WTC11 (cell line): ENCODE data around the gene PPM1L. TPM values are rescaled to one million over a fixed set of nuclear protein-coding genes. Genes with fewer than 3 reads are reported as not detected.

Experiments used
- ATAC-seq: fragments of 200-7000 bp; cut with Tn5 transposase; 2 replicates; pipeline ENCODE4 v1.10.0; 2021; ENCODE audit warnings: mild to moderate bottlenecking, moderate library complexity
- CTCF ChIA-PET: fragments of 300-600 bp; sonication (Branson Sonifier 250); formaldehyde crosslinking; loops from one replicate; lab custom pipeline; 2021; ENCODE audit warnings: antibody characterized with exemption; lab: Charles Lee
- POLR2A ChIA-PET: fragments of 350-600 bp; sonication (Branson Sonifier 250); formaldehyde crosslinking; loops from one replicate; lab custom pipeline; 2021; ENCODE audit warnings: antibody characterized with exemption; lab: Charles Lee
- DNase-seq: peaks from one replicate; pipeline ENCODE4 v3.0.0; 2021; ENCODE audit warnings: low spot score
- H3K27ac Mint-ChIP-seq: 2 replicates; pipeline ENCODE4 v1.8.0; 2021; ENCODE audit warnings: mixed read lengths
- H3K27me3 Mint-ChIP-seq: 2 replicates; pipeline ENCODE4 v1.8.0; 2021; ENCODE audit warnings: low read depth, mild to moderate bottlenecking, moderate library complexity, mixed read lengths
- H3K36me3 Mint-ChIP-seq: 2 replicates; pipeline ENCODE4 v1.8.0; 2021; ENCODE audit warnings: mixed read lengths
- H3K4me1 Mint-ChIP-seq: 2 replicates; pipeline ENCODE4 v1.8.0; 2022; ENCODE audit warnings: mixed read lengths
- H3K4me3 Mint-ChIP-seq: 2 replicates; pipeline ENCODE4 v1.8.0; 2021; ENCODE audit warnings: mild to moderate bottlenecking, moderate library complexity, mixed read lengths
- H3K9me3 Mint-ChIP-seq: 2 replicates; pipeline ENCODE4 v1.8.0; 2021; ENCODE audit warnings: mixed read lengths
- FOXJ3 ChIP-seq: sonication (generic); formaldehyde crosslinking; IDR thresholded peaks from 2 replicates; pipeline ENCODE4 v1.9.0; 2021; ENCODE audit warnings: missing genetic modification reagents, mild to moderate bottlenecking, borderline replicate concordance
- MYBL2 ChIP-seq: sonication (generic); formaldehyde crosslinking; IDR thresholded peaks from 2 replicates; pipeline ENCODE4 v1.8.1; 2023; ENCODE audit warnings: mild to moderate bottlenecking, moderate library complexity, missing genetic modification reagents
- SMAD4 ChIP-seq: sonication (generic); formaldehyde crosslinking; IDR thresholded peaks from 2 replicates; pipeline ENCODE4 v1.8.0; 2022; ENCODE audit warnings: mild to moderate bottlenecking, missing genetic modification reagents
- SP1 ChIP-seq: sonication (generic); formaldehyde crosslinking; conservative IDR thresholded peaks from 2 replicates; pipeline ENCODE4 v1.8.1; 2022; ENCODE audit warnings: missing genetic modification reagents
- TCF7 ChIP-seq: sonication (generic); formaldehyde crosslinking; IDR thresholded peaks from 2 replicates; pipeline ENCODE4 v1.8.0; 2022; ENCODE audit warnings: mild to moderate bottlenecking, low read depth, missing genetic modification reagents, moderate library complexity
- TEAD1 ChIP-seq: sonication (generic); formaldehyde crosslinking; IDR thresholded peaks from 2 replicates; pipeline ENCODE4 v1.8.0; 2022; ENCODE audit warnings: mild to moderate bottlenecking, missing genetic modification reagents
- ZNF121 ChIP-seq: sonication (generic); formaldehyde crosslinking; IDR thresholded peaks from 2 replicates; pipeline ENCODE4 v1.8.0; 2023; ENCODE audit warnings: missing genetic modification reagents
- ZNF317 ChIP-seq: sonication (generic); formaldehyde crosslinking; IDR thresholded peaks from 2 replicates; pipeline ENCODE4 v1.8.1; 2023; ENCODE audit warnings: low read depth, mild to moderate bottlenecking, moderate library complexity, missing genetic modification reagents, borderline replicate concordance
- ZNF423 ChIP-seq: fragments of 250-450 bp; sonication (Bioruptor Pico); IDR thresholded peaks from 2 replicates; pipeline ENCODE4 v2.1.2; 2022; ENCODE audit warnings: mild to moderate bottlenecking, moderate library complexity
- total RNA-seq: library from RNA; stranded (reverse); gene quantifications from 3 replicates; pipeline ENCODE4 v1.2.3, GENCODE V29; 2021
- TF ChIP-seq, protein P1 (sequence below): sonication (generic); formaldehyde crosslinking; IDR thresholded peaks from 2 replicates; pipeline ENCODE4 v1.8.0; 2022; ENCODE audit warnings: missing genetic modification reagents
- TF ChIP-seq, protein P2 (sequence below): fragments of 250-450 bp; sonication (Bioruptor Pico); IDR thresholded peaks from 2 replicates; pipeline ENCODE4 v1.9.0; 2021; ENCODE audit warnings: mild to moderate bottlenecking
- TF ChIP-seq, protein P3 (sequence below): fragments of 250-450 bp; sonication (Bioruptor Pico); IDR thresholded peaks from 2 replicates; pipeline ENCODE4 v1.9.0; 2021; ENCODE audit warnings: moderate library complexity, mild to moderate bottlenecking, inconsistent platforms, borderline replicate concordance
- TF ChIP-seq, protein P4 (sequence below): sonication (generic); formaldehyde crosslinking; IDR thresholded peaks from 2 replicates; pipeline ENCODE4 v1.8.0; 2022; ENCODE audit warnings: mild to moderate bottlenecking, missing genetic modification reagents
- TF ChIP-seq, protein P5 (sequence below): sonication (generic); formaldehyde crosslinking; IDR thresholded peaks from 2 replicates; pipeline ENCODE4 v1.8.1; 2023; ENCODE audit warnings: mild to moderate bottlenecking, missing genetic modification reagents
- TF ChIP-seq, protein P6 (sequence below): sonication (generic); formaldehyde crosslinking; IDR thresholded peaks from 2 replicates; pipeline ENCODE4 v1.8.1; 2022; ENCODE audit warnings: mild to moderate bottlenecking, missing genetic modification reagents, moderate library complexity, borderline replicate concordance
- TF ChIP-seq, protein P7 (sequence below): fragments of 250-450 bp; sonication (Bioruptor Pico); IDR thresholded peaks from 2 replicates; pipeline ENCODE4 v1.9.0; 2021; ENCODE audit warnings: mild to moderate bottlenecking, borderline replicate concordance
- TF ChIP-seq, protein P8 (sequence below): sonication (generic); formaldehyde crosslinking; IDR thresholded peaks from 2 replicates; pipeline ENCODE4 v1.8.0; 2022; ENCODE audit warnings: mild to moderate bottlenecking, missing genetic modification reagents

Gene PPM1L
- total RNA-seq, 1 experiment from 2014 or later = 18.1 TPM

DNA sequence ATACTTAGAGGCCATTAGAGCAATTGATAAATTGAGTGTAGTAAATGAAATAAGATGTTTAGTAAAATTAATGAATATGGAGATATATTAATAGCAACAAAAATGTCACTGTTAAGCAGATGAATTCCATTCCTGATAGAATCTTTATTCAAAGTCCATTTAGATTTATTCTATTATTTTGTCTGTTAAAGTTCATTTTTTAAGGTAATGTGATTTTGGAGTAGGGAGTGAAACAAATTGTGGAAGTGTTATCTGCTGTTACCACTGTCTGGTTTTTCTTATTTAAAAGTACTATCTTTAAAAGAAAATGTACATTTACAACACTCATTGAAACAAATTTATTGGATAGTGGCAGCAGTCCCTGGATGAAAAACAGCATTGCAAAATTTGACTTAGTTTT lies 70.4 kb downstream of the PPM1L start:
- Mint-ChIP-seq H3K27ac (no peak overlapping the region), H3K36me3 (no peaks in the 10 kb centered on the region), H3K4me1 (peaks cover 24% of the 10 kb centered on the region), H3K27me3 (no peaks in the 10 kb centered on the region), H3K4me3 (no peak overlapping the region), H3K9me3 (no peaks in the 10 kb centered on the region)
- POLR2A ChIA-PET = no interaction called here
- DNase-seq (no peak), ATAC-seq (no peak)
- CTCF ChIA-PET = no interaction called here
- no peak for TF ChIP-seq FOXJ3 (CRISPR knock-in tag)
- TF ChIP-seq, protein P1, sequence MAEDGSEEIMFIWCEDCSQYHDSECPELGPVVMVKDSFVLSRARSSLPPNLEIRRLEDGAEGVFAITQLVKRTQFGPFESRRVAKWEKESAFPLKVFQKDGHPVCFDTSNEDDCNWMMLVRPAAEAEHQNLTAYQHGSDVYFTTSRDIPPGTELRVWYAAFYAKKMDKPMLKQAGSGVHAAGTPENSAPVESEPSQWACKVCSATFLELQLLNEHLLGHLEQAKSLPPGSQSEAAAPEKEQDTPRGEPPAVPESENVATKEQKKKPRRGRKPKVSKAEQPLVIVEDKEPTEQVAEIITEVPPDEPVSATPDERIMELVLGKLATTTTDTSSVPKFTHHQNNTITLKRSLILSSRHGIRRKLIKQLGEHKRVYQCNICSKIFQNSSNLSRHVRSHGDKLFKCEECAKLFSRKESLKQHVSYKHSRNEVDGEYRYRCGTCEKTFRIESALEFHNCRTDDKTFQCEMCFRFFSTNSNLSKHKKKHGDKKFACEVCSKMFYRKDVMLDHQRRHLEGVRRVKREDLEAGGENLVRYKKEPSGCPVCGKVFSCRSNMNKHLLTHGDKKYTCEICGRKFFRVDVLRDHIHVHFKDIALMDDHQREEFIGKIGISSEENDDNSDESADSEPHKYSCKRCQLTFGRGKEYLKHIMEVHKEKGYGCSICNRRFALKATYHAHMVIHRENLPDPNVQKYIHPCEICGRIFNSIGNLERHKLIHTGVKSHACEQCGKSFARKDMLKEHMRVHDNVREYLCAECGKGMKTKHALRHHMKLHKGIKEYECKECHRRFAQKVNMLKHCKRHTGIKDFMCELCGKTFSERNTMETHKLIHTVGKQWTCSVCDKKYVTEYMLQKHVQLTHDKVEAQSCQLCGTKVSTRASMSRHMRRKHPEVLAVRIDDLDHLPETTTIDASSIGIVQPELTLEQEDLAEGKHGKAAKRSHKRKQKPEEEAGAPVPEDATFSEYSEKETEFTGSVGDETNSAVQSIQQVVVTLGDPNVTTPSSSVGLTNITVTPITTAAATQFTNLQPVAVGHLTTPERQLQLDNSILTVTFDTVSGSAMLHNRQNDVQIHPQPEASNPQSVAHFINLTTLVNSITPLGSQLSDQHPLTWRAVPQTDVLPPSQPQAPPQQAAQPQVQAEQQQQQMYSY (CRISPR knock-in tag) = no peak
- TF ChIP-seq TEAD1 (CRISPR knock-in tag) = no peak
- TF ChIP-seq ZNF423 (CRISPR knock-in tag) = no peak
- TF ChIP-seq, protein P2, sequence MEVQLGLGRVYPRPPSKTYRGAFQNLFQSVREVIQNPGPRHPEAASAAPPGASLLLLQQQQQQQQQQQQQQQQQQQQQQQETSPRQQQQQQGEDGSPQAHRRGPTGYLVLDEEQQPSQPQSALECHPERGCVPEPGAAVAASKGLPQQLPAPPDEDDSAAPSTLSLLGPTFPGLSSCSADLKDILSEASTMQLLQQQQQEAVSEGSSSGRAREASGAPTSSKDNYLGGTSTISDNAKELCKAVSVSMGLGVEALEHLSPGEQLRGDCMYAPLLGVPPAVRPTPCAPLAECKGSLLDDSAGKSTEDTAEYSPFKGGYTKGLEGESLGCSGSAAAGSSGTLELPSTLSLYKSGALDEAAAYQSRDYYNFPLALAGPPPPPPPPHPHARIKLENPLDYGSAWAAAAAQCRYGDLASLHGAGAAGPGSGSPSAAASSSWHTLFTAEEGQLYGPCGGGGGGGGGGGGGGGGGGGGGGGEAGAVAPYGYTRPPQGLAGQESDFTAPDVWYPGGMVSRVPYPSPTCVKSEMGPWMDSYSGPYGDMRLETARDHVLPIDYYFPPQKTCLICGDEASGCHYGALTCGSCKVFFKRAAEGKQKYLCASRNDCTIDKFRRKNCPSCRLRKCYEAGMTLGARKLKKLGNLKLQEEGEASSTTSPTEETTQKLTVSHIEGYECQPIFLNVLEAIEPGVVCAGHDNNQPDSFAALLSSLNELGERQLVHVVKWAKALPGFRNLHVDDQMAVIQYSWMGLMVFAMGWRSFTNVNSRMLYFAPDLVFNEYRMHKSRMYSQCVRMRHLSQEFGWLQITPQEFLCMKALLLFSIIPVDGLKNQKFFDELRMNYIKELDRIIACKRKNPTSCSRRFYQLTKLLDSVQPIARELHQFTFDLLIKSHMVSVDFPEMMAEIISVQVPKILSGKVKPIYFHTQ (CRISPR knock-in tag) = no peak
- TF ChIP-seq, protein P3, sequence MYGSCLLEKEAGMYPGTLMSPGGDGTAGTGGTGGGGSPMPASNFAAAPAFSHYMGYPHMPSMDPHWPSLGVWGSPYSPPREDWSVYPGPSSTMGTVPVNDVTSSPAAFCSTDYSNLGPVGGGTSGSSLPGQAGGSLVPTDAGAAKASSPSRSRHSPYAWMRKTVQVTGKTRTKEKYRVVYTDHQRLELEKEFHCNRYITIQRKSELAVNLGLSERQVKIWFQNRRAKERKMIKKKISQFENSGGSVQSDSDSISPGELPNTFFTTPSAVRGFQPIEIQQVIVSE (CRISPR knock-in tag) = no peak
- TF ChIP-seq ZNF317 (CRISPR knock-in tag) = no peak
- TF ChIP-seq, protein P4, sequence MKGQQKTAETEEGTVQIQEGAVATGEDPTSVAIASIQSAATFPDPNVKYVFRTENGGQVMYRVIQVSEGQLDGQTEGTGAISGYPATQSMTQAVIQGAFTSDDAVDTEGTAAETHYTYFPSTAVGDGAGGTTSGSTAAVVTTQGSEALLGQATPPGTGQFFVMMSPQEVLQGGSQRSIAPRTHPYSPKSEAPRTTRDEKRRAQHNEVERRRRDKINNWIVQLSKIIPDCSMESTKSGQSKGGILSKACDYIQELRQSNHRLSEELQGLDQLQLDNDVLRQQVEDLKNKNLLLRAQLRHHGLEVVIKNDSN (CRISPR knock-in tag) = no peak
- TF ChIP-seq SMAD4 (CRISPR knock-in tag) = no peak
- TF ChIP-seq MYBL2 (CRISPR knock-in tag) = no peak
- TF ChIP-seq TCF7 (CRISPR knock-in tag) = no peak

DNA sequence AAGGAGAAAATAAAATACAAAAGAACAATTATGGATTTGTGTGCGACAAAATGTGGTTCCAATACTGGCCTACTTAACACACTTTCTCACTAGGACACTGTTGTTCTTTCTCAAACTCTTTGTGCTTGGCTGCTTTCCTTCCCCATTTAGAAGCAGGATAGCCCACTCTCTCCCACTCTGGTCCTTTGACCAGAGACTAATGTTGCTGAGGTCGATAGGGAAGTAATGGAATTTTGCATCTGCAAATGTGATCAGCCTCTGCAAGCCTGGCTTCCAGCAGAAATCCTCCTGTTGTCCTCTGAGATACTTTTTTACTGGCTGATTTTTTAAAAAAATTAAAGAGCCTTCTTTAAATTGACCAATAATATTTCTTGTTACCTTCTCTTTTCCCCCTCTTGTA lies 71.0 kb downstream of the PPM1L start:
- ChIA-PET POLR2A (no interaction called here), CTCF (no interaction called here)
- TF ChIP-seq, protein P5, sequence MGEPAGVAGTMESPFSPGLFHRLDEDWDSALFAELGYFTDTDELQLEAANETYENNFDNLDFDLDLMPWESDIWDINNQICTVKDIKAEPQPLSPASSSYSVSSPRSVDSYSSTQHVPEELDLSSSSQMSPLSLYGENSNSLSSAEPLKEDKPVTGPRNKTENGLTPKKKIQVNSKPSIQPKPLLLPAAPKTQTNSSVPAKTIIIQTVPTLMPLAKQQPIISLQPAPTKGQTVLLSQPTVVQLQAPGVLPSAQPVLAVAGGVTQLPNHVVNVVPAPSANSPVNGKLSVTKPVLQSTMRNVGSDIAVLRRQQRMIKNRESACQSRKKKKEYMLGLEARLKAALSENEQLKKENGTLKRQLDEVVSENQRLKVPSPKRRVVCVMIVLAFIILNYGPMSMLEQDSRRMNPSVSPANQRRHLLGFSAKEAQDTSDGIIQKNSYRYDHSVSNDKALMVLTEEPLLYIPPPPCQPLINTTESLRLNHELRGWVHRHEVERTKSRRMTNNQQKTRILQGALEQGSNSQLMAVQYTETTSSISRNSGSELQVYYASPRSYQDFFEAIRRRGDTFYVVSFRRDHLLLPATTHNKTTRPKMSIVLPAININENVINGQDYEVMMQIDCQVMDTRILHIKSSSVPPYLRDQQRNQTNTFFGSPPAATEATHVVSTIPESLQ (CRISPR knock-in tag) = no peak
- TF ChIP-seq, protein P6, sequence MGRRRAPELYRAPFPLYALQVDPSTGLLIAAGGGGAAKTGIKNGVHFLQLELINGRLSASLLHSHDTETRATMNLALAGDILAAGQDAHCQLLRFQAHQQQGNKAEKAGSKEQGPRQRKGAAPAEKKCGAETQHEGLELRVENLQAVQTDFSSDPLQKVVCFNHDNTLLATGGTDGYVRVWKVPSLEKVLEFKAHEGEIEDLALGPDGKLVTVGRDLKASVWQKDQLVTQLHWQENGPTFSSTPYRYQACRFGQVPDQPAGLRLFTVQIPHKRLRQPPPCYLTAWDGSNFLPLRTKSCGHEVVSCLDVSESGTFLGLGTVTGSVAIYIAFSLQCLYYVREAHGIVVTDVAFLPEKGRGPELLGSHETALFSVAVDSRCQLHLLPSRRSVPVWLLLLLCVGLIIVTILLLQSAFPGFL (CRISPR knock-in tag) = no peak
- TF ChIP-seq SP1 (CRISPR knock-in tag) (no peak), ZNF121 (no peak)
- TF ChIP-seq, protein P7, sequence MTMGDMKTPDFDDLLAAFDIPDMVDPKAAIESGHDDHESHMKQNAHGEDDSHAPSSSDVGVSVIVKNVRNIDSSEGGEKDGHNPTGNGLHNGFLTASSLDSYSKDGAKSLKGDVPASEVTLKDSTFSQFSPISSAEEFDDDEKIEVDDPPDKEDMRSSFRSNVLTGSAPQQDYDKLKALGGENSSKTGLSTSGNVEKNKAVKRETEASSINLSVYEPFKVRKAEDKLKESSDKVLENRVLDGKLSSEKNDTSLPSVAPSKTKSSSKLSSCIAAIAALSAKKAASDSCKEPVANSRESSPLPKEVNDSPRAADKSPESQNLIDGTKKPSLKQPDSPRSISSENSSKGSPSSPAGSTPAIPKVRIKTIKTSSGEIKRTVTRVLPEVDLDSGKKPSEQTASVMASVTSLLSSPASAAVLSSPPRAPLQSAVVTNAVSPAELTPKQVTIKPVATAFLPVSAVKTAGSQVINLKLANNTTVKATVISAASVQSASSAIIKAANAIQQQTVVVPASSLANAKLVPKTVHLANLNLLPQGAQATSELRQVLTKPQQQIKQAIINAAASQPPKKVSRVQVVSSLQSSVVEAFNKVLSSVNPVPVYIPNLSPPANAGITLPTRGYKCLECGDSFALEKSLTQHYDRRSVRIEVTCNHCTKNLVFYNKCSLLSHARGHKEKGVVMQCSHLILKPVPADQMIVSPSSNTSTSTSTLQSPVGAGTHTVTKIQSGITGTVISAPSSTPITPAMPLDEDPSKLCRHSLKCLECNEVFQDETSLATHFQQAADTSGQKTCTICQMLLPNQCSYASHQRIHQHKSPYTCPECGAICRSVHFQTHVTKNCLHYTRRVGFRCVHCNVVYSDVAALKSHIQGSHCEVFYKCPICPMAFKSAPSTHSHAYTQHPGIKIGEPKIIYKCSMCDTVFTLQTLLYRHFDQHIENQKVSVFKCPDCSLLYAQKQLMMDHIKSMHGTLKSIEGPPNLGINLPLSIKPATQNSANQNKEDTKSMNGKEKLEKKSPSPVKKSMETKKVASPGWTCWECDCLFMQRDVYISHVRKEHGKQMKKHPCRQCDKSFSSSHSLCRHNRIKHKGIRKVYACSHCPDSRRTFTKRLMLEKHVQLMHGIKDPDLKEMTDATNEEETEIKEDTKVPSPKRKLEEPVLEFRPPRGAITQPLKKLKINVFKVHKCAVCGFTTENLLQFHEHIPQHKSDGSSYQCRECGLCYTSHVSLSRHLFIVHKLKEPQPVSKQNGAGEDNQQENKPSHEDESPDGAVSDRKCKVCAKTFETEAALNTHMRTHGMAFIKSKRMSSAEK (CRISPR knock-in tag) = no peak
- TF ChIP-seq, protein P8, sequence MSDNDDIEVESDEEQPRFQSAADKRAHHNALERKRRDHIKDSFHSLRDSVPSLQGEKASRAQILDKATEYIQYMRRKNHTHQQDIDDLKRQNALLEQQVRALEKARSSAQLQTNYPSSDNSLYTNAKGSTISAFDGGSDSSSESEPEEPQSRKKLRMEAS = no peak

More for the DNA sequence above, 71.0 kb downstream of the PPM1L start:
- Mint-ChIP-seq H3K4me3 (no peak overlapping the region), H3K4me1 (peaks cover 24% of the 10 kb centered on the region), H3K27me3 (no peaks in the 10 kb centered on the region), H3K9me3 (peaks cover 1% of the 10 kb centered on the region; the same call in 1 of the 2 replicates), H3K36me3 (no peaks in the 10 kb centered on the region), H3K27ac (no peak overlapping the region)
- ATAC-seq (no peak), DNase-seq (no peak)
